ENCODE measurements around the gene STRBP. TPM values are rescaled to one million over a fixed set of nuclear protein-coding genes. Genes with fewer than 3 reads are reported as not detected.

Gene STRBP
- total and polyA plus RNA-seq, 4 experiments from 2014 or later = 17.5 to 23.8 (median 21.3) TPM

GRCh38 chr9:123165813-123166212 lies 102.6 kb downstream of the STRBP start:
- peaks cover 5 to 17% of the 10 kb centered on the region in 2 donors for H3K36me3 Mint-ChIP-seq
- H3K9me3 ChIP-seq (ENCODE audit: control insufficient read depth in 1 of 2, low read length in 2 of 2) = no peaks in the 10 kb centered on the region
- no peak overlapping the region for H3K4me3 Mint-ChIP-seq
- no peaks in the 10 kb centered on the region for H3K36me3 ChIP-seq (ENCODE audit: insufficient read depth, low read length)
- no peak overlapping the region for H3K27ac Mint-ChIP-seq
- H3K4me1 Mint-ChIP-seq = no peaks in the 10 kb centered on the region
- intact Hi-C loops (cut with micrococcal nuclease) = no loop called here
- H3K27me3 ChIP-seq (ENCODE audit: insufficient read depth, low read length) = no peaks in the 10 kb centered on the region
- POLR2A ChIA-PET (ENCODE audit: partially characterized antibody) = no interaction called here
- no peaks in the 10 kb centered on the region for H3K4me1 ChIP-seq (ENCODE audit: insufficient read depth, low read length)
- no peak overlapping the region for H3K4me3 ChIP-seq (ENCODE audit: low read length in 2 of 2)
- CTCF ChIA-PET (ENCODE audit: partially characterized antibody) = no interaction called here
- no peak for DNase-seq
- no peak overlapping the region for H3K27ac ChIP-seq (ENCODE audit: low read depth, low read length)
- no peaks in the 10 kb centered on the region for H3K9me3 Mint-ChIP-seq
- no peaks in the 10 kb centered on the region for H3K27me3 Mint-ChIP-seq

GRCh38 chr9:123164285-123164684 lies 104.1 kb downstream of the STRBP start:
- Mint-ChIP-seq H3K4me1 (no peaks in the 10 kb centered on the region), H3K27me3 (no peaks in the 10 kb centered on the region), H3K36me3 (peaks cover 5 to 15% of the 10 kb centered on the region in 2 donors), H3K27ac (no peak overlapping the region), H3K9me3 (no peaks in the 10 kb centered on the region), H3K4me3 (no peak overlapping the region)
- POLR2A ChIA-PET (ENCODE audit: partially characterized antibody) = no interaction called here
- H3K36me3 ChIP-seq (ENCODE audit: insufficient read depth, low read length) = no peaks in the 10 kb centered on the region
- CTCF ChIA-PET (ENCODE audit: partially characterized antibody) = no interaction called here
- H3K4me3 ChIP-seq (ENCODE audit: low read length in 2 of 2) = no peak overlapping the region
- no peaks in the 10 kb centered on the region for H3K9me3 ChIP-seq (ENCODE audit: control insufficient read depth in 1 of 2, low read length in 2 of 2)
- H3K4me1 ChIP-seq (ENCODE audit: insufficient read depth, low read length) = no peaks in the 10 kb centered on the region
- H3K27me3 ChIP-seq (ENCODE audit: insufficient read depth, low read length) = no peaks in the 10 kb centered on the region
- intact Hi-C loops (cut with micrococcal nuclease) = no loop called here
- DNase-seq = no peak
- H3K27ac ChIP-seq (ENCODE audit: low read depth, low read length) = no peak overlapping the region

- Mint-ChIP-seq H3K36me3 (peaks cover 7 to 20% of the 10 kb centered on the region in 2 donors), H3K9me3 (no peaks in the 10 kb centered on the region), H3K4me1 (no peaks in the 10 kb centered on the region), H3K4me3 (no peak overlapping the region), H3K27me3 (no peaks in the 10 kb centered on the region), H3K27ac (peak overlapping the region in 1 of 7 donors; percentile 25)
- no peak for DNase-seq
- no peaks in the 10 kb centered on the region for H3K27me3 ChIP-seq (ENCODE audit: insufficient read depth, low read length)
- H3K27ac ChIP-seq (ENCODE audit: low read depth, low read length) = no peak overlapping the region
- ChIA-PET POLR2A (ENCODE audit: partially characterized antibody) (no interaction called here), CTCF (ENCODE audit: partially characterized antibody) (interaction anchor here (0.8 kb wide), 1 partner anchor 18 kb away, joined by 6 read pairs; no protein-coding TSS in a partner anchor)
- H3K4me1 ChIP-seq (ENCODE audit: insufficient read depth, low read length) = no peaks in the 10 kb centered on the region
- H3K9me3 ChIP-seq (ENCODE audit: control insufficient read depth in 1 of 2, low read length in 2 of 2) = no peaks in the 10 kb centered on the region
- no peak overlapping the region for H3K4me3 ChIP-seq (ENCODE audit: low read length in 2 of 2)
- no peaks in the 10 kb centered on the region for H3K36me3 ChIP-seq (ENCODE audit: insufficient read depth, low read length)
- intact Hi-C loops (cut with micrococcal nuclease) = no loop called here
Measured at GRCh38 chr9:123162791-123163345, 105.5 kb downstream of the STRBP start.

GRCh38 chr9:123162360-123162759 lies 106.0 kb downstream of the STRBP start:
- Histone ChIP-seq H3K4me1 (ENCODE audit: insufficient read depth, low read length) (no peaks in the 10 kb centered on the region), H3K27ac (ENCODE audit: low read depth, low read length) (no peak overlapping the region), H3K36me3 (ENCODE audit: insufficient read depth, low read length) (no peaks in the 10 kb centered on the region), H3K9me3 (ENCODE audit: control insufficient read depth in 1 of 2, low read length in 2 of 2) (no peaks in the 10 kb centered on the region), H3K4me3 (ENCODE audit: low read length in 2 of 2) (no peak overlapping the region), H3K27me3 (ENCODE audit: insufficient read depth, low read length) (no peaks in the 10 kb centered on the region)
- no peak for DNase-seq
- Mint-ChIP-seq H3K27me3 (no peaks in the 10 kb centered on the region), H3K9me3 (no peaks in the 10 kb centered on the region), H3K27ac (no peak overlapping the region), H3K4me3 (peak overlapping the region in 1 of 8 donors; percentile 41), H3K4me1 (no peaks in the 10 kb centered on the region), H3K36me3 (peaks cover 11 to 25% of the 10 kb centered on the region in 2 donors)
- ChIA-PET POLR2A (ENCODE audit: partially characterized antibody) (no interaction called here), CTCF (ENCODE audit: partially characterized antibody) (interaction anchor here (0.8 kb wide), 1 partner anchor 19 kb away, joined by 6 read pairs; no protein-coding TSS in a partner anchor)
- intact Hi-C loops (cut with micrococcal nuclease) = no loop called here

- Mint-ChIP-seq H3K9me3 (no peaks in the 10 kb centered on the region), H3K4me1 (no peaks in the 10 kb centered on the region), H3K36me3 (peaks cover 14 to 19% of the 10 kb centered on the region in 2 donors), H3K27me3 (no peaks in the 10 kb centered on the region), H3K4me3 (no peak overlapping the region), H3K27ac (no peak overlapping the region)
- DNase-seq = no peak
- CTCF ChIA-PET (ENCODE audit: partially characterized antibody) = interaction anchor here (1.2 kb wide), 1 partner anchor 193 kb away, joined by 4 read pairs; no protein-coding TSS in a partner anchor
- H3K9me3 ChIP-seq (ENCODE audit: control insufficient read depth in 1 of 2, low read length in 2 of 2) = no peaks in the 10 kb centered on the region
- no peaks in the 10 kb centered on the region for H3K36me3 ChIP-seq (ENCODE audit: insufficient read depth, low read length)
- H3K4me1 ChIP-seq (ENCODE audit: insufficient read depth, low read length) = no peaks in the 10 kb centered on the region
- POLR2A ChIA-PET (ENCODE audit: partially characterized antibody) = no interaction called here
- H3K4me3 ChIP-seq (ENCODE audit: low read length in 2 of 2) = no peak overlapping the region
- H3K27ac ChIP-seq (ENCODE audit: low read depth, low read length) = no peak overlapping the region
- H3K27me3 ChIP-seq (ENCODE audit: insufficient read depth, low read length) = no peaks in the 10 kb centered on the region
- intact Hi-C loops (cut with micrococcal nuclease) = no loop called here
Measured at GRCh38 chr9:123157221-123157620, 111.2 kb downstream of the STRBP start.

- H3K9me3 ChIP-seq (ENCODE audit: control insufficient read depth in 1 of 2, low read length in 2 of 2) = no peaks in the 10 kb centered on the region
- no peak for DNase-seq
- H3K4me1 ChIP-seq (ENCODE audit: insufficient read depth, low read length) = no peaks in the 10 kb centered on the region
- H3K36me3 ChIP-seq (ENCODE audit: insufficient read depth, low read length) = peaks cover 5% of the 10 kb centered on the region
- Mint-ChIP-seq H3K27ac (no peak overlapping the region), H3K27me3 (no peaks in the 10 kb centered on the region), H3K9me3 (peaks cover 0 to 1% (median 0%) of the 10 kb centered on the region in 8 donors), H3K4me1 (no peaks in the 10 kb centered on the region), H3K4me3 (no peak overlapping the region), H3K36me3 (peaks cover 17 to 38% of the 10 kb centered on the region in 2 donors)
- POLR2A ChIA-PET (ENCODE audit: partially characterized antibody) = no interaction called here
- H3K27ac ChIP-seq (ENCODE audit: low read depth, low read length) = no peak overlapping the region
- no peaks in the 10 kb centered on the region for H3K27me3 ChIP-seq (ENCODE audit: insufficient read depth, low read length)
- no peak overlapping the region for H3K4me3 ChIP-seq (ENCODE audit: low read length in 2 of 2)
- CTCF ChIA-PET (ENCODE audit: partially characterized antibody) = no interaction called here
- intact Hi-C loops (cut with micrococcal nuclease) = no loop called here
Measured at GRCh38 chr9:123150708-123151503, 117.5 kb downstream of the STRBP start.

- peaks cover 5% of the 10 kb centered on the region for H3K36me3 ChIP-seq (ENCODE audit: insufficient read depth, low read length)
Measured at GRCh38 chr9:123149067-123149466, 119.3 kb downstream of the STRBP start.

More at GRCh38 chr9:123149067-123149466, 119.3 kb downstream of the STRBP start:
- Mint-ChIP-seq H3K9me3 (peaks cover 0 to 1% (median 0%) of the 10 kb centered on the region in 8 donors), H3K4me1 (no peaks in the 10 kb centered on the region), H3K27me3 (no peaks in the 10 kb centered on the region), H3K27ac (no peak overlapping the region), H3K4me3 (no peak overlapping the region), H3K36me3 (peaks cover 25 to 47% of the 10 kb centered on the region in 2 donors)
- intact Hi-C loops (cut with micrococcal nuclease) = no loop called here
- no peak for DNase-seq
- Histone ChIP-seq H3K27ac (ENCODE audit: low read depth, low read length) (no peak overlapping the region), H3K4me3 (ENCODE audit: low read length in 2 of 2) (no peak overlapping the region), H3K4me1 (ENCODE audit: insufficient read depth, low read length) (no peaks in the 10 kb centered on the region), H3K9me3 (ENCODE audit: control insufficient read depth in 1 of 2, low read length in 2 of 2) (no peaks in the 10 kb centered on the region), H3K27me3 (ENCODE audit: insufficient read depth, low read length) (no peaks in the 10 kb centered on the region)
- POLR2A ChIA-PET (ENCODE audit: partially characterized antibody) = no interaction called here
- CTCF ChIA-PET (ENCODE audit: partially characterized antibody) = no interaction called here

All from CD4-positive, alpha-beta memory T cell (primary cell).